ENCODE measurements around the gene RPRML.
"Not testable (repeated sequence)": the region's sequence is repeated elsewhere in the genome, so short reads cannot be mapped to it uniquely, and the experiment has no call there.

The RPRML gene

GRCh38 chr17:46979147-46979863 is at the start of gene RPRML:
TSS of gene RPRML (minus strand) at chr17:46979253. CDS start at chr17:46979007, 246 bp downstream.
- no peak within 1 kb of the TSS for H3K27ac Mint-ChIP-seq
- peak; percentile 79 for DNase-seq
- H3K36me3 Mint-ChIP-seq (ENCODE audit: low read depth), result no peaks in the 10 kb centered on the region
- H3K9me3 Mint-ChIP-seq, result peaks cover 11% of the 10 kb centered on the region
- H3K27me3 Mint-ChIP-seq (ENCODE audit: low read depth, poor library complexity), result peaks cover 90% of the 10 kb centered on the region
- peak within 1 kb of the TSS; percentile 83 for H3K4me3 Mint-ChIP-seq
- H3K4me1 Mint-ChIP-seq, result peaks cover 14% of the 10 kb centered on the region
- TF ChIP-seq, protein P1, sequence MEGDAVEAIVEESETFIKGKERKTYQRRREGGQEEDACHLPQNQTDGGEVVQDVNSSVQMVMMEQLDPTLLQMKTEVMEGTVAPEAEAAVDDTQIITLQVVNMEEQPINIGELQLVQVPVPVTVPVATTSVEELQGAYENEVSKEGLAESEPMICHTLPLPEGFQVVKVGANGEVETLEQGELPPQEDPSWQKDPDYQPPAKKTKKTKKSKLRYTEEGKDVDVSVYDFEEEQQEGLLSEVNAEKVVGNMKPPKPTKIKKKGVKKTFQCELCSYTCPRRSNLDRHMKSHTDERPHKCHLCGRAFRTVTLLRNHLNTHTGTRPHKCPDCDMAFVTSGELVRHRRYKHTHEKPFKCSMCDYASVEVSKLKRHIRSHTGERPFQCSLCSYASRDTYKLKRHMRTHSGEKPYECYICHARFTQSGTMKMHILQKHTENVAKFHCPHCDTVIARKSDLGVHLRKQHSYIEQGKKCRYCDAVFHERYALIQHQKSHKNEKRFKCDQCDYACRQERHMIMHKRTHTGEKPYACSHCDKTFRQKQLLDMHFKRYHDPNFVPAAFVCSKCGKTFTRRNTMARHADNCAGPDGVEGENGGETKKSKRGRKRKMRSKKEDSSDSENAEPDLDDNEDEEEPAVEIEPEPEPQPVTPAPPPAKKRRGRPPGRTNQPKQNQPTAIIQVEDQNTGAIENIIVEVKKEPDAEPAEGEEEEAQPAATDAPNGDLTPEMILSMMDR (IDR thresholded peaks at IDR 0.05), result no peak

DNA sequence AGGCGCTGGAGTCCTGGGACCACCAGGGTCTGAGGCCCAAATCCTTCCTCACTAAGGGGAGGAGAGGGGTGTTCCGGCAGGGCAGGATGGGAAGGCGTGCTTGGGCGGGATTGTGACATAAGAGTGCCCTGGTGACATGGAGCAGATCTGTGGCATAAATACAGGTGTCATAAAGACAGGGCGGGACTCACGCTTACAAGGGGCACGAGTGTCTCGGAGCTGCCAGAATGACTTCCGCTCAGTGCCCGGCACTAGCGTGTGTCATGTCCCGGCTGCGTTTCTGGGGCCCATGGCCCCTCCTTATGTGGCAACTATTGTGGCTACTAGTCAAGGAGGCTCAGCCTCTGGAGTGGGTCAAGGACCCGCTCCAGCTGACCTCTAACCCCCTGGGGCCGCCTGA is 37.9 kb upstream of the RPRML start:
- DNase-seq; H3K27ac Mint-ChIP-seq; H3K9me3 Mint-ChIP-seq; H3K4me1 Mint-ChIP-seq; H3K27me3 Mint-ChIP-seq (ENCODE audit: low read depth, poor library complexity); H3K4me3 Mint-ChIP-seq: not testable (repeated sequence)
- H3K36me3 Mint-ChIP-seq (ENCODE audit: low read depth), result peaks cover 18% of the 10 kb centered on the region

DNA sequence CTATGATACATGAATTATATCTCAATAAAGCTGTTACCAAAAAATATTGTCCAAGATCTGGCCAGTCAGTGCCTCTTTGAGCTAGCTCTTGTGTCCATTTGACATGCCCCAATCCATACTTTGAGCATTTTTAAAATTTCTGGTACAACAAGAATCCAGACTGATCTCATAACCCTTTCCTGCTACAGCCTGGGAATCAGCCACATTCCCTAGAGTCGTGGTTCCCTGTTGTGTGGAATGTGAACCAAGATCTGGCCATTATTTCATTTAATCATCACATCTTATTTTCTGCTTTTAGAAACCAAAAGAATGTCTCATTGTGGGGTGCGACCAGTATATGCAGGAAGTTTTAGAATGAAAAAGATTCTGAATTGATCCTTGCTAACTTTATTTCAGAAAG is 34.3 kb upstream of the RPRML start:
- no peak overlapping the region for H3K4me3 Mint-ChIP-seq
- H3K27me3 Mint-ChIP-seq (ENCODE audit: low read depth, poor library complexity), result peaks cover 3% of the 10 kb centered on the region
- H3K4me1 Mint-ChIP-seq, result no peaks in the 10 kb centered on the region
- TF ChIP-seq, protein P1 (IDR thresholded peaks at IDR 0.05), result no peak
- no peak for DNase-seq
- peaks cover 4% of the 10 kb centered on the region for H3K36me3 Mint-ChIP-seq (ENCODE audit: low read depth)
- H3K9me3 Mint-ChIP-seq, result no peaks in the 10 kb centered on the region
- H3K27ac Mint-ChIP-seq, result no peak overlapping the region

DNA sequence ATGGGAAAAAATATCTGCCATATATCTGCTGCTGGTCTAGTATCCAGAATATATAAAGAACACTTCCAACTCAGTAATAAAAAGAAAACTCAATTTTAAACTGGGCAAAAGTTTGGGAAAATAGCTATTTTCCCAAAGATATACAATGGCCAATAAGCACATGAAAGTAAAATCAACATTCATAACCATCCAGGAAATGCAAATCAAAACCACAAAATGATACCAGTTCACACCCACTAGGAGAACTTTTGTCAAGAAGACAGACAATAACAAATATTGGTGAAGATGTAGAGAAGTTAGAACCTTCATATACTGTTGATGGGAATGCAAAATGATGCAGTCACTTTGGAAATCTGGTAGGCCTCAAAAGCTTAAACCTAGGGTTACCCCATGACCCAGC is 33.4 kb upstream of the RPRML start:
- no peak overlapping the region for H3K4me3 Mint-ChIP-seq

GRCh38 chr17:47009759-47010594 is 30.9 kb upstream of the RPRML start:
- Mint-ChIP-seq H3K36me3 (ENCODE audit: low read depth) (peaks cover 4% of the 10 kb centered on the region), H3K27ac (no peak overlapping the region), H3K4me1 (no peaks in the 10 kb centered on the region), H3K27me3 (ENCODE audit: low read depth, poor library complexity) (peaks cover 3% of the 10 kb centered on the region), H3K9me3 (no peaks in the 10 kb centered on the region), H3K4me3 (no peak overlapping the region)
- DNase-seq, result no peak
- TF ChIP-seq, protein P1 (IDR thresholded peaks at IDR 0.05), result no peak

More for the DNA sequence above, 33.4 kb upstream of the RPRML start:
- Mint-ChIP-seq H3K4me1 (no peaks in the 10 kb centered on the region), H3K36me3 (ENCODE audit: low read depth) (peaks cover 4% of the 10 kb centered on the region), H3K9me3 (no peaks in the 10 kb centered on the region), H3K27ac (no peak overlapping the region), H3K27me3 (ENCODE audit: low read depth, poor library complexity) (peaks cover 3% of the 10 kb centered on the region)
- DNase-seq, result no peak
- TF ChIP-seq, protein P1 (IDR thresholded peaks at IDR 0.05), result no peak

DNA sequence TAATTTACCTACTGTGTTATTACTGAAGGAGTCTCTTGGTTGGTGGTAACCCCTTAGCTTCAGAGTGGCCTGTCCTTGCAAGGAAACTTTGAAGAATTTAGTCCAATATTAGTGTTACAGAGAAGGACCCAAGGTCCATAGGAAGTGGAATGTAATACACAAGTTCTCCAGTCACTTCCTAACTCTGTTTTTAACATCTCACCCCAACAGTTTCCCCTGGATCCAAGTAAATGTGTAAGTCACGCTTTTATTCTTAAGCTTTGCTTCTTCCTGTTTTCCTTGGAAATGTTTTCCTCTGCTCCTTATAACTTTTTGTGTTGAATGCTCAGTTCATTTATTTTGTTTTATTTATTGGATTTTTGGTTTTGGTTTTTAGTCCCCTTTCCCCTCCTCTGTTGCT is 25.9 kb upstream of the RPRML start:
- Mint-ChIP-seq H3K27me3 (ENCODE audit: low read depth, poor library complexity) (peaks cover 5% of the 10 kb centered on the region), H3K9me3 (no peaks in the 10 kb centered on the region), H3K4me1 (no peaks in the 10 kb centered on the region), H3K36me3 (ENCODE audit: low read depth) (no peaks in the 10 kb centered on the region), H3K4me3 (no peak overlapping the region), H3K27ac (peak overlapping the region; percentile 36)
- DNase-seq, result no peak
- TF ChIP-seq, protein P1 (IDR thresholded peaks at IDR 0.05), result no peak

- H3K4me3 Mint-ChIP-seq; H3K9me3 Mint-ChIP-seq; DNase-seq; H3K36me3 Mint-ChIP-seq (ENCODE audit: low read depth); H3K4me1 Mint-ChIP-seq; H3K27ac Mint-ChIP-seq: not testable (repeated sequence)
- H3K27me3 Mint-ChIP-seq (ENCODE audit: low read depth, poor library complexity), result peaks cover 10% of the 10 kb centered on the region
These were observed 24.8 kb upstream of the RPRML start for GRCh38 chr17:47003864-47004263.
